Measurements from ENCODE around the gene ORAI1. TPM values are rescaled to one million over a fixed set of nuclear protein-coding genes. Genes with fewer than 3 reads are reported as not detected.

ORAI1 gene
- total and polyA plus RNA-seq, 7 donors = 5.3 to 24.9 (median 9.6) TPM

DNA sequence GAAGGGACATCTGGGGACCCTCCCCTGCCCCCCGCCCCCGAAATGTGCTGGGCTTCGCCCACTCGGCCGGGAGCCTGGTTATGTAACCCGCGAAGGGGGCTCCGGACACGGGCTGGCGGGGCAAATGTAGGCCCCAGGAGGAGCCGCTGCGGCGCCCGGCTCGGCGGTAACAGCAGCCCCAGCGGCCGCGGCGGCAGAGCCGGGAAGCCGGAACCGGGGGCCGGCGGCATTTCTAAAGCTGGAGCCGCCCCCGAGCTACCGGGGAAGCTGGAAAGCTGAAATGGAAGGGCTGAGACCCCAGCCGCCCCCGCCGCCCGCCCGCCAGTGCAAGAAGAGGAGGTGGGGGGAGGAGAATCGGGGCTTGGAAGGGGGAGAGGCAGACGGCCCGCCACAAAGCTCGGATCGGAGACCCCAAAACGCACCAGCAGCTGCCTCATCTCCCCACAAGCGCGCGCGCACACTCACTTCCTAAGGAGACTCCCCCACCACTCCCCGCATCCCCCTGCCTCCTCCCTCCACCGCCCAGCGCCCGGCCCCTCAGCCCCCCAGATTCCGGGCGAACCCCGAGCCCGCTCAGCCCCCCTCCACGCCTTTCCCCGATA lies 47.0 kb upstream of the ORAI1 start:
- Histone ChIP-seq H3K27ac (peak overlapping the region; percentile 85 to 91 (median 86)), H3K4me1 (peaks cover 0 to 55% (median 41%) of the 10 kb centered on the region in 4 donors), H3K27me3 (no peaks in the 10 kb centered on the region), H3K4me3 (peak overlapping the region; percentile 50 to 76 (median 72)), H3K36me3 (peaks cover 0 to 12% (median 2%) of the 10 kb centered on the region in 4 donors), H3K9me3 (no peaks in the 10 kb centered on the region)
- intact Hi-C loops (cut with DNase I) = loop anchor here (1.0 to 5.0 kb wide), 3 partner anchors 33 to 47 kb away; partner anchors contain the start of gene ORAI1
- 1% methylated on average over 53 of the region's 53 CpGs for WGBS, 2 donors
- peak; percentile 75 for DNase-seq
- no peak for TF ChIP-seq POLR2A (IDR thresholded peaks at IDR 0.05)
- TF ChIP-seq, protein P1, sequence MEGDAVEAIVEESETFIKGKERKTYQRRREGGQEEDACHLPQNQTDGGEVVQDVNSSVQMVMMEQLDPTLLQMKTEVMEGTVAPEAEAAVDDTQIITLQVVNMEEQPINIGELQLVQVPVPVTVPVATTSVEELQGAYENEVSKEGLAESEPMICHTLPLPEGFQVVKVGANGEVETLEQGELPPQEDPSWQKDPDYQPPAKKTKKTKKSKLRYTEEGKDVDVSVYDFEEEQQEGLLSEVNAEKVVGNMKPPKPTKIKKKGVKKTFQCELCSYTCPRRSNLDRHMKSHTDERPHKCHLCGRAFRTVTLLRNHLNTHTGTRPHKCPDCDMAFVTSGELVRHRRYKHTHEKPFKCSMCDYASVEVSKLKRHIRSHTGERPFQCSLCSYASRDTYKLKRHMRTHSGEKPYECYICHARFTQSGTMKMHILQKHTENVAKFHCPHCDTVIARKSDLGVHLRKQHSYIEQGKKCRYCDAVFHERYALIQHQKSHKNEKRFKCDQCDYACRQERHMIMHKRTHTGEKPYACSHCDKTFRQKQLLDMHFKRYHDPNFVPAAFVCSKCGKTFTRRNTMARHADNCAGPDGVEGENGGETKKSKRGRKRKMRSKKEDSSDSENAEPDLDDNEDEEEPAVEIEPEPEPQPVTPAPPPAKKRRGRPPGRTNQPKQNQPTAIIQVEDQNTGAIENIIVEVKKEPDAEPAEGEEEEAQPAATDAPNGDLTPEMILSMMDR (IDR thresholded peaks at IDR 0.05) = no peak
- TF ChIP-seq POLR2AphosphoS5 (IDR thresholded peaks at IDR 0.05) = no peak
- no peak for TF ChIP-seq EP300 (IDR thresholded peaks at IDR 0.05)

- peaks cover 0 to 55% (median 41%) of the 10 kb centered on the region in 4 donors for H3K4me1 ChIP-seq
- H3K36me3 ChIP-seq = peaks cover 0 to 3% (median 2%) of the 10 kb centered on the region in 4 donors
- H3K27ac ChIP-seq = peak overlapping the region; percentile 85 to 91 (median 86)
- H3K9me3 ChIP-seq = no peaks in the 10 kb centered on the region
- H3K27me3 ChIP-seq = no peaks in the 10 kb centered on the region
- TF ChIP-seq POLR2AphosphoS5 (IDR thresholded peaks at IDR 0.05) = peak in 3 of 4 donors; percentile 37 to 52 (median 41)
- TF ChIP-seq, protein P1 (IDR thresholded peaks at IDR 0.05) = no peak
- peak; percentile 88 for DNase-seq
- WGBS, 2 donors = 1% methylated on average over 54 of the region's 54 CpGs
- intact Hi-C loops (cut with DNase I) = loop anchor here (1.0 to 5.0 kb wide), 3 partner anchors 32 to 46 kb away; partner anchors contain the start of gene ORAI1
- H3K4me3 ChIP-seq = peak overlapping the region; percentile 50 to 76 (median 72)
Measured at GRCh38 chr12:121579981-121580868, 46.1 kb upstream of the ORAI1 start.

DNA sequence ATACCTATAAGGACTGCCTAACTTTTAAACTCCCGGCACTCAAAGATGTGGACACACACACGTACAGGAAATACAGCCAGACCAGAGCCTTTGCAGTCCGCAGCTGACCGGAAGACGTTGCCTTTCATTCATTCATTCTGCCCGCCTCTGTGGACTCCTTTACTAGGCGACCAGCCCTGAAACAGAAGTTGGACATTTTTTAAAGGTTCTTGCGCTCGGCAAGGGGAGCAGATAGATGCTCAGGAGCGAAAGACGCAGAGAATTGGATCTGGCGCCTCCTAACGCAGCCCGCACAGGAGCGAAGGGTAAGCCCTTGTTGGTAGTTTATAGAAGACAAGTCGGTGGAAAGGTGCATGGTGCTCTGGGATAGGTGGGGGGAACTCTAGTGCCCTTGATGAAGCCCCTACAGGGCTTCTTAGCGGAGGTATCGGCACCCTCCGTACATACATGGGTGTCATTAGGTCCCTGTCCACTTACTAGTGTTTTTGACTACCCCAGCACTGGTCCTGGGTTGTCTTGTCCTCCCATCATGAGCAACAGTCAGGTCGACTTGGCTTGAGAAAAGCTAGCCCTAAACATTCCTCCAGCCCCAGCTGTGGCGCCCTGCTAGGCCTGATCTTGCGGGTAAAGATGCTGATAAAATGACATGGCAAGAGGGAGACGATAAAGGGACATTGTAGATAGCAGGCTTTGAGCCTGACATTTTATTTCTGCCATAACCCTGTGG lies 45.2 kb upstream of the ORAI1 start, which contains the start of gene KDM2B:
TSS of gene KDM2B (minus strand) at position 65 of the 727 bp plus-strand sequence. CDS start 112 bp downstream, outside the sequence.
- 36 to 51% methylated on average over 23 of the region's 23 CpGs for whole genome bisulfite sequencing, 2 donors
- TF ChIP-seq POLR2AphosphoS5 (IDR thresholded peaks at IDR 0.05) = peak in 1 of 4 donors; percentile 43
- TF ChIP-seq EP300 (IDR thresholded peaks at IDR 0.05) = no peak
- TF ChIP-seq, protein P1 (IDR thresholded peaks at IDR 0.05) = no peak
- Histone ChIP-seq H3K27me3 (no peaks in the 10 kb centered on the region), H3K4me1 (peaks cover 0 to 55% (median 41%) of the 10 kb centered on the region in 4 donors), H3K9me3 (no peaks in the 10 kb centered on the region), H3K27ac (peak within 1 kb of the TSS; percentile 85 to 91 (median 86)), H3K36me3 (no peaks in the 10 kb centered on the region), H3K4me3 (peak within 1 kb of the TSS; percentile 50 to 76 (median 72))
- intact Hi-C loops (cut with DNase I) = no loop called here
- peak; percentile 75 for DNase-seq

DNA sequence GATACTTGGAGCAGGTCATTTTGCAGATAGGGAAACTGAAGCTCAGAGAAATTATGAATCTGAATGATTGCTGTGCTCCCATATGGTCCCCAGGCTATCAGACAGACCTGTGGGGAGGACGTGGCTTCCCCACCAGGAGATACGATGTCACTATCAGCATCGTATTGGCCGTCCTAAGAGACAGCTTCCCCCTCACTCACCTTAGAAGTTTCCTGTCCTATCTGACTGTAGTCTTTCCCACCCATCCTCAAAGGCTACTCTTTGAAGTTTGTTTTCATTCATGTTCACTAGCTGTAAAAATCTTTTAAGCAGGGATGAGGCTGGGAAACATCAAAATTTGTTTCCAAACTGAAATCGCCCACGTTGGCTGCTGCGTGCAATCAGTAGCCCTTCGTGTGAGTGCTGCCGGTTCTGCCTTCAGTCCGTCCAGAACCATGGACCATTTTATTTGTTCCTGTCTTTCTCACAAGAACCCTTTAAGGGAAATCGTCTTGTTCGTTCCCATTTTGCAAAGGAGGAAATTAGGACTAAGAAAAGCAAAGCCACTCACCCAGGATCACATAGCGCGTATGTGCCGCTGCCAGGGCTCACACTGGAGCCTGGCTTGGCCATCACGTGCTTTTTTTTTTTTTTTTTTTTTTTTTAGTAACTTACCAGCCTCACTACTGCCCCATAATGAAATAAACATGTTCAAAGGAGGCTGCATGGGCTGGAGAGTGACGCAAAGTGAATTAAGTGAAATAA lies 44.5 kb upstream of the ORAI1 start:
- WGBS, 2 donors = 33% methylated on average over 17 of the region's 17 CpGs
- intact Hi-C loops (cut with DNase I) = no loop called here
- Histone ChIP-seq H3K27me3 (no peaks in the 10 kb centered on the region), H3K4me1 (peaks cover 0 to 50% (median 38%) of the 10 kb centered on the region in 4 donors), H3K36me3 (no peaks in the 10 kb centered on the region), H3K27ac (peak overlapping the region; percentile 85 to 91 (median 86)), H3K9me3 (no peaks in the 10 kb centered on the region), H3K4me3 (peak overlapping the region in 3 of 4 donors; percentile 22 to 72 (median 72))
- TF ChIP-seq EP300 (IDR thresholded peaks at IDR 0.05) = no peak
- peak; percentile 55 to 80 (median 66) for TF ChIP-seq POLR2AphosphoS5 (IDR thresholded peaks at IDR 0.05)
- TF ChIP-seq, protein P1 (IDR thresholded peaks at IDR 0.05) = no peak
- no peak for TF ChIP-seq POLR2A (IDR thresholded peaks at IDR 0.05)
- no peak for DNase-seq

All from sigmoid colon (tissue), 7 donors.